IPS-18c (cell line): ENCODE results near the gene ZNF205.

Experiments used
- H3K4me3 ChIP-seq: 2 replicates; pipeline ENCODE4 v1.7.0; 2013; ENCODE audit warnings: low read depth, mild to moderate bottlenecking, low read length, moderate library complexity; ENCODE audit not compliant: insufficient read depth
- H3K9me3 ChIP-seq: one replicate; pipeline ENCODE4 v1.6.1; 2013; ENCODE audit warnings: mild to moderate bottlenecking, low read length, moderate library complexity; ENCODE audit not compliant: control insufficient read depth, insufficient read depth

The ZNF205 gene

GRCh38 chr16:3096362-3096761, 16.0 kb upstream of the ZNF205 start:
- no peak overlapping the region for H3K4me3 ChIP-seq

GRCh38 chr16:3097266-3097665, 15.1 kb upstream of the ZNF205 start:
- Histone ChIP-seq H3K9me3 (no peaks in the 10 kb centered on the region), H3K4me3 (peak overlapping the region; percentile 95)

More at GRCh38 chr16:3096362-3096761, 16.0 kb upstream of the ZNF205 start:
- no peaks in the 10 kb centered on the region for H3K9me3 ChIP-seq

DNA sequence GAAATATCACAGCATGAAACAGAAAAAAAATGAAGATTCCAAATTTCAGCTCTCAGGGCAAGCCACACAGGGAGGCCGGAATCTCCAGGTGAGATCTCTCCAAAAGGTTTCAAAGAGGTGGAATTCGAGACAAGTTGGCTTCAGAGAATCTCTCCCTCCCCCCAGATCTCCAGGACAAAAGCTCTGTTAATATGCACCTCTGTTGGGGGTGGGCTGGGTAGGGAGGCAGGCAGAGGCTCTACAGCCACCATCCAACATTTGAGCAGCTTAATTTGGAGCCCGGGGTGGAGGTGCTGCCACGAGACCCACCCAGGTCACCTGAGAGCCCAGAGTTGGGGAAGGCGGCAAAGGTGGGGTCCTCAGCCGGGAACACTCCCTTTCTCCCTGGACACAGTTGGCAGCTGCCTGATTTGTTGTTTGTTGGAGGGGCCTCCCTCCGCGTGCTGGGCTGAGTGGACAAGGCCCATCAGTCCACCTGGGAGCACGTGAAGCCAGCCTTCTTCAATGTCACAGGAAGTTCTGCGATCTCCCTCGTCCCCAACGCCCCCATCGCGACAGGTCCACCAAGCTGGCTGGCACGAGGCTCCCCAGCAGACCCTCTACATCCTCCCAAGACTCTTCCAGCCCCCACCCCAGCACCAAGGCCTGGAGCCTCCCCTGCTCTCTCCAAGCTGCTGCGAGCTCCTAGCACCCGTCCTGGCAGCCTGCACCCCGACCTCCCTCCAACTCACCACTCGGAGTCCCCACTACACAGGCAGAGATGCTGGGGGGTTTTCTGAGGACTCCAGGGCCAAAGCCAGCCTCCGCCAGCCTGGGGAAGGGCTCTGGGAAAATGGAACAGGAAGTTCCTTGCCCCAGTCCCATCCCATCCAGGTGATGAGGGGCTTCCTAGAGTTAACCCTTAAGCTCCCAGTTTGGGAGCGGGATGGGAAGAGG, 13.7 kb upstream of the ZNF205 start, which contains the start of gene ZSCAN10:
Gene ZSCAN10 (minus strand): TSS at position 836 of the 936 bp plus-strand sequence. CDS start 6,357 bp downstream, outside the sequence.
- no peaks in the 10 kb centered on the region for H3K9me3 ChIP-seq
- peak within 1 kb of the TSS; percentile 95 for H3K4me3 ChIP-seq

- Histone ChIP-seq H3K9me3 (no peaks in the 10 kb centered on the region), H3K4me3 (peak overlapping the region; percentile 95)
Observed at GRCh38 chr16:3099395-3099731, 13.0 kb upstream of the ZNF205 start.

DNA sequence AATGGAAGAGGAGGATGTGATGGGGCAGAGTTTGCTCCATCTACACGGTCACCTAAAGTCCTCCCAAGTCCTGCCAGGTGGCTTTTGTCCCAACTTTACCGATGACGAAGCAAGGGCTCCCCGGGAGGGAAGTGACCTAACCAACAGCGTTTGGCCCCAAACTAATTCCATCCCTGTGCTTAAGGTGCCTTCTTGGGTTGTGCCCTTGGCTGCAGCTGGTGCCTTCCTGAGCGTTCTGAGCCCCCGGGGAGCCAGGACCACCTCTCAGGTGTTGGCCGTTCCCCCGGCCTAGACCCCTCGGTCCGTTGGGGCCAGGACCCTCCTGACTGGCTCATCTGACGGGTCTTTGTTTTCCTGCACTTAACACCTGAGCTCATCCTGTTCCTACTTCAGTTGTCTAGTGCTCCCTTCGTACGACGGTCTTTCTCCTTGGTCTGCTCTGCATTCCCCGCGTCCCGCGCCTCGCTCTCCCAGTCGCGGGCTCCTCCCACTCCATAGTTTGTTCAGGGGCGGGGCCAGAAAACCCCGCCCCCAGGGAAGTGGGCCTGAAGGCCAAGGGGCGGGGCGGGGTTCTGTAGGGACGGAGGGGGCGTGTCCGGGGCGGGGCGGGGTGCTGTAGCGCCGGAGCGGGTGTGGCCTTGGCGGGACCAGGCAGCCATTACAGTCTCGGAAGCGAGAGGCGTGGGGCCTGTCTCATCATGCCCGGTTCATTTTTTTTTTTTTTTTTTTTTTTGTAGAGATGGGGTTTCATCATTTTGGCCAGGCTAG, 12.5 kb upstream of the ZNF205 start:
- H3K9me3 ChIP-seq = no peaks in the 10 kb centered on the region
- peak overlapping the region; percentile 95 for H3K4me3 ChIP-seq

DNA sequence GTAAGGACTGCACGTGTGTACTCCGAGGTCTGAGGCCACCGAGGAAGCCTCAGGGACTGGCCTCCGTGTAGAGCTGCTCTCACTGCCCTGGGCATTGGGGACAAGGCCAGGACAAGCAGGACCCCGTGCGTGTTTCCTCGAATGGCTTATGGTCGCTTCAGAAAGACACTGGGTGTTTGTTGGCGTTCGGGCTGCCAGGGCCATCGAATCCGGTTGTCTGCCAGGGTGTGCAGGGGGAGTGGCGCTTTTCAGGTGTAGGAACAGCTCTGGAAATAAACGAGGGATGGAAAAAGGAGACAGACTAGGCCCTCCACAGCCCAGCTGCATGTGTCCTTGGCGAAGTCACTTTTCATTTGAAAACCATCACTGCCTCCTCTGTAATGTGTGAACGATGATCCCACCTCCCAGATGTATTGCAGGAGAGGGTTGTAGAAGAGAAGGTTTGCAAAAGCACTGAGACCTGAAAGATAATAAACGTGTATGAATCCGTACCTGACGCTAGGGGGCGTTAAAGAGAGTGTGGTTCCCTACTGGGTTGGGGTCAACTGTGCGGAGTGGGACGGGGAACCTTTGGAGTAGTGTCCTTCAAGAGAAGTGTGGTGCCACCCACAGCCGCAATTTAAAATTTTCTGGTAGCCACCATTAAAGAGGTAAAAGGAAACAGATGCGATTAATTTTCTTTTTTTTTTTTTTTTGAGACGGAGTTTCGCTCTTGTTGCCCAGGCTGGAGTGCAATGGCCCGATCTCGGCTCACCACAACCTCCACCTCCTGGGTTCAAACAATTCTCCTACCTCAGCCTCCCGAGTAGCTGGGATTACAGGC, 11.2 kb upstream of the ZNF205 start:
- Histone ChIP-seq H3K9me3 (no peaks in the 10 kb centered on the region), H3K4me3 (no peak overlapping the region)

GRCh38 chr16:3101841-3102470, 10.4 kb upstream of the ZNF205 start:
- Histone ChIP-seq H3K9me3 (no peaks in the 10 kb centered on the region), H3K4me3 (no peak overlapping the region; the same call in 1 of the 2 replicates)

DNA sequence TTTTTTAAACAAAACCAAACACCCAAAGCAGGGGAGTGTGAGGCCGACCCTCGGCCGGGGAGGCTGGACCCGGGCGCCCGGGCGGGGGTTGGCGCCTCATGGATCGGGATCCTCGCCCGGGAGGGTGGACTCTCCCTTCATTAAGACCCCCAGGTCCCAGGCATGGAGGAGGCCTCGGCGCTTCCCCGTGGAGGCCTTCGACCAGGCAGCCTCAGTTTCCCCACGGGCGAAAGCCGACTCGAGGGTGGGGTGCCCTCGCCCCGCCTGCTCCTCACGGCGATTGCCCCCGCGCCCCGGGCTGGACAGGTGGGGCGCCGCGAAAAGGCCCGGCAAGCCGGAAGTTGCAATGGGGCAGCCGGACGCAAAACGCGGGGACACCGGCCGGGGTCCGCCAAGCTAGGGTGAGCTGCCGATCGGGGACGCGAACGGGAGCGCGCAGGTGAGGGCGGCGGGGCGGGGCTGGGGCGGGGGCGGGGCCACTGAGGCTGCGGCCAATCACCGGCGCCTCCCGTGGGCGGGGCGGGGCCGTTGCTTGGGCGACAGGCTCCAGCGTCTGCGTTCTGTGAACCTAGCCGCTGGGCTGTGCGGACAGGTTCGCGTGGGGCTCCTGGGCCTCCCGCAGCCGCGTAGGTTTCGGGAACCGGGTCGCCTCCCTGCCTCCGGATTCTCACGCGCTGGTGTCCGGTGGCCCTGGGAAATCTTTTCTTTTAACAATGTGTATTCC, 6.0 kb upstream of the ZNF205 start:
- H3K9me3 ChIP-seq = peaks cover 3% of the 10 kb centered on the region
- H3K4me3 ChIP-seq = peak overlapping the region; percentile 81

GRCh38 chr16:3112881-3113574, 642 bp downstream of the ZNF205 start:
- Histone ChIP-seq H3K4me3 (peak overlapping the region; percentile 100), H3K9me3 (peaks cover 3% of the 10 kb centered on the region)

DNA sequence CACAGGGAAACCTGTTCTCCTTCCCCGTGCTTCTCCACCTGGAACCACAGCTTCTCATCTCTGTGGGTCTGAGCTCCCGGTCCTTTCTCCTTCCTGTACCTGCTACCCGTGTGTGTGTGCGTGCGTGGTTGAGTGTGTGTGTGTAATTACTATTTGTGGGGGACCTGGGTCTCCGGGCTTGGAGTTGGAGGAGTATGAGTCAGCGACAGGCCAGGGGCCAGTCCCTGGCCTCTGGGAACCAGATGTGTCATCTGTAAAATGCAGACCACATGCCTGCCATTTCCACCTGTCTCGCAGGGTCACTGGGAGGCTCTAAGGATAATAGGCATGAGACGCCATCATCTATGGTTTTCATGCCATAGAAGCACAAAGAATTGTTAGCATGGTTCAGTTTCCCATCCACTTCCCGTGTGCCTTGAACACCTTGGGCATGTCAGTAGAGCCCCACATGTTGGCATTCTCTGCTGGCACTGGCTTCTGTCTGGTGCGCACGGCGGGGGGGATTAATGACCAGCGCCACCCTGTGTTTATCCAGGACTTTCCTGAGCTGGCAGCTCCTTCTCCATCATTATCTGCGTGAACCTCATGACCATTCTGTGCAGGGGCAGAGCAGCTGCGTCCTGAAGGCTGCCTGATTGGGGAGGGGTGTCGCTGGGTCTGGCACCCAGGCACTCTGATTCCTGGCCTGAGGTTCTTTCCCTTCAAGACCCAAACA, 1.5 kb downstream of the ZNF205 start:
- Histone ChIP-seq H3K4me3 (peak overlapping the region; percentile 100; the same call in 1 of the 2 replicates), H3K9me3 (peaks cover 3% of the 10 kb centered on the region)

- Histone ChIP-seq H3K9me3 (no peaks in the 10 kb centered on the region), H3K4me3 (no peak overlapping the region)
Observed at GRCh38 chr16:3115003-3115402, 2.6 kb downstream of the ZNF205 start.

- Histone ChIP-seq H3K4me3 (no peak overlapping the region), H3K9me3 (no peaks in the 10 kb centered on the region)
Observed at GRCh38 chr16:3115561-3115960, 3.2 kb downstream of the ZNF205 start.

GRCh38 chr16:3118204-3118790, 5.9 kb downstream of the ZNF205 start:
- H3K4me3 ChIP-seq = no peak overlapping the region
- no peaks in the 10 kb centered on the region for H3K9me3 ChIP-seq

- no peaks in the 10 kb centered on the region for H3K9me3 ChIP-seq
- no peak overlapping the region for H3K4me3 ChIP-seq
Observed at GRCh38 chr16:3118846-3119245, 6.5 kb downstream of the ZNF205 start.

DNA sequence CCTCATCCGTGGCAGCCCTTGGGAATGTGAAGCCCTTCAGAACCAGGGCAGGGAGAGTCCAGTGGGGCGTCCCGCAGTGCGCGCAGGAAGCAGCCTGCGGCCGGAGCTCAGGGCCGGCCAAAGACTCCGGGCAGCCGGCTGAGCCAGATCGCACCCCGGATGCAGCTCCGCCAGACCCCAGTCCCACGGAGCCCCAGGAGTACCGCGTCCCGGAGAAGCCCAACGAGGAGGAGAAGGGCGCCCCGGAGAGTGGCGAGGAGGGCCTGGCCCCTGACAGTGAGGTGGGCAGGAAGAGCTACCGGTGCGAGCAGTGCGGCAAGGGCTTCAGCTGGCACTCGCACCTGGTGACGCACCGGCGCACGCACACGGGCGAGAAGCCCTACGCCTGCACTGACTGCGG, 6.9 kb downstream of the ZNF205 start:
- Histone ChIP-seq H3K9me3 (no peaks in the 10 kb centered on the region), H3K4me3 (no peak overlapping the region)
